Nephron (organoid): ENCODE data around the gene OR7G3.

Experiments
- H3K27ac Mint-ChIP-seq, 3 experiments: 2 replicates each; pipeline ENCODE4 v1.8.0; 2020; ENCODE audit warnings: mixed read lengths in 3 of 3, mild to moderate bottlenecking in 2 of 3, moderate library complexity in 1 of 3
- H3K27me3 Mint-ChIP-seq: 2 replicates; pipeline ENCODE4 v1.8.0; 2021; ENCODE audit warnings: low read depth, mild to moderate bottlenecking, moderate library complexity, mixed read lengths
- H3K36me3 Mint-ChIP-seq: 2 replicates; pipeline ENCODE4 v1.8.0; 2020; ENCODE audit warnings: low read depth, mixed read lengths
- H3K4me1 Mint-ChIP-seq: 2 replicates; pipeline ENCODE4 v1.8.0; 2020; ENCODE audit warnings: mixed read lengths
- H3K4me3 Mint-ChIP-seq, 3 experiments: 2 replicates each; pipeline ENCODE4 v1.8.0; 2020; ENCODE audit warnings: mild to moderate bottlenecking in 3 of 3, mixed read lengths in 3 of 3, moderate library complexity in 2 of 3
- H3K9me3 Mint-ChIP-seq: 2 replicates; pipeline ENCODE4 v1.8.0; 2020; ENCODE audit warnings: mixed read lengths
- CTCF ChIP-seq, 3 experiments: fragments of 200-600 bp; sonication (generic); IDR thresholded peaks; one replicate each; pipeline ENCODE4 v1.5.0; 2021; ENCODE audit warnings: antibody characterized with exemption in 3 of 3; ENCODE audit not compliant: unreplicated experiment in 3 of 3

The OR7G3 gene

GRCh38 chr19:9086761-9087160 is 40.0 kb downstream of the OR7G3 start, which contains the start of gene OR1M1:
Gene OR1M1, plus strand, starts transcription at chr19:9087061. Its CDS starts 6,184 bp downstream, at chr19:9093245.
- no peak for TF ChIP-seq CTCF (IDR thresholded peaks at IDR 0.05; ENCODE audit: unreplicated experiment in 3 of 3)
- no peak within 1 kb of the TSS for H3K4me3 Mint-ChIP-seq
- H3K4me1 Mint-ChIP-seq: no peaks in the 10 kb centered on the region
- no peak within 1 kb of the TSS for H3K27ac Mint-ChIP-seq
- H3K9me3 Mint-ChIP-seq: no peaks in the 10 kb centered on the region
- no peaks in the 10 kb centered on the region for H3K36me3 Mint-ChIP-seq
- H3K27me3 Mint-ChIP-seq: peaks cover 15% of the 10 kb centered on the region

- Mint-ChIP-seq H3K4me3 (no peak overlapping the region), H3K36me3 (no peaks in the 10 kb centered on the region), H3K27me3 (peaks cover 4% of the 10 kb centered on the region), H3K27ac (peak overlapping the region; percentile 68 to 84 (median 70)), H3K4me1 (peaks cover 29% of the 10 kb centered on the region), H3K9me3 (no peaks in the 10 kb centered on the region)
- TF ChIP-seq CTCF (IDR thresholded peaks at IDR 0.05; ENCODE audit: unreplicated experiment in 3 of 3): no peak
These were observed 48.1 kb downstream of the OR7G3 start for GRCh38 chr19:9078651-9079050.

GRCh38 chr19:9076901-9077300 is 49.8 kb downstream of the OR7G3 start:
- peaks cover 29% of the 10 kb centered on the region for H3K4me1 Mint-ChIP-seq
- no peaks in the 10 kb centered on the region for H3K9me3 Mint-ChIP-seq
- TF ChIP-seq CTCF (IDR thresholded peaks at IDR 0.05; ENCODE audit: unreplicated experiment in 3 of 3): no peak

More at GRCh38 chr19:9076901-9077300, 49.8 kb downstream of the OR7G3 start:
- Mint-ChIP-seq H3K4me3 (no peak overlapping the region), H3K27ac (peak overlapping the region; percentile 76 to 85 (median 78)), H3K27me3 (no peaks in the 10 kb centered on the region), H3K36me3 (no peaks in the 10 kb centered on the region)
